ENCODE results near the gene CPSF7.

- no peak for TF ChIP-seq CTCF (IDR thresholded peaks at IDR 0.05; ENCODE audit: insufficient read depth, low read length)
- TF ChIP-seq REST (IDR thresholded peaks at IDR 0.05; ENCODE audit: insufficient replicate concordance, low read depth), result no peak
- TF ChIP-seq GABPA (IDR thresholded peaks at IDR 0.05; ENCODE audit: low read depth), result no peak
- TF ChIP-seq SPI1 (IDR thresholded peaks at IDR 0.05; ENCODE audit: borderline replicate concordance, low read depth), result no peak
These were observed 56.9 kb downstream of the CPSF7 start for GRCh38 chr11:61372659-61373420.

Data from HL-60 (cell line).